Transverse colon (tissue), 3 donors: ENCODE data around the gene PEX14.

Experiments
- CTCF ChIP-seq, 5 experiments: fragments of 200-600 bp in 3 of 5; fragments of 450-650 bp in 2 of 5; sonication (generic) in 3 of 5; IDR thresholded peaks; 1 replicate in 2 of 5; 2 replicates in 3 of 5; pipeline ENCODE4 v1.5.1; 2016 to 2017; ENCODE audit warnings: antibody characterized with exemption in 5 of 5, inconsistent platforms in 3 of 5, mild to moderate bottlenecking in 2 of 5, moderate library complexity in 1 of 5
- POLR2A ChIP-seq: fragments of 450-650 bp; IDR thresholded peaks from one replicate; pipeline ENCODE4 v1.6.1; 2016; ENCODE audit warnings: antibody characterized with exemption, mild to moderate bottlenecking, moderate library complexity

GRCh38 chr1:10614377-10615225, 139.9 kb downstream of the PEX14 start:
- TF ChIP-seq CTCF (IDR thresholded peaks at IDR 0.05) (no peak), POLR2A (no peak)
